ENCODE measurements around the gene MRGPRE. TPM values are rescaled to one million over a fixed set of nuclear protein-coding genes. Genes with fewer than 3 reads are reported as not detected.

Gene MRGPRE
- total RNA-seq, 4 donors from 2014 or later, result not detected

Other genes with a start within 250 kb of the MRGPRE start
- 10 to 100 TPM; 67.2 to 99.0 (median 82.4) TPM for gene NAP1L4, start 240.1 kb downstream of the MRGPRE start, total RNA-seq
- gene CARS1, start 175.0 kb downstream of the MRGPRE start, total RNA-seq, result 10 to 100 TPM; 56.7 to 63.0 (median 60.7) TPM
- gene OSBPL5, start 67.1 kb downstream of the MRGPRE start, total RNA-seq, result 10 to 100 TPM; 39.0 to 77.4 (median 64.2) TPM
- not detected for gene MRGPRG, start 13.6 kb downstream of the MRGPRE start, total RNA-seq
- gene ZNF195, start 146.7 kb upstream of the MRGPRE start, total RNA-seq, result 10 to 100 TPM in 3 of 4 donors, 1 to 10 TPM in 1; 8.7 to 25.4 (median 11.1) TPM

Measured in lower leg skin (tissue), 4 donors.